DND-41 (cell line): ENCODE measurements around the gene THBS2.

Experiments used
- ATAC-seq: fragments of 200-7000 bp; cut with Tn5 transposase; 3 replicates; pipeline ENCODE4 v1.9.1; 2021; ENCODE audit warnings: low read depth; ENCODE audit not compliant: insufficient read depth
- DNase-seq: peaks from one replicate; pipeline ENCODE4 v3.0.0-alpha.2; 2020
- H2AFZ ChIP-seq: 2 replicates; pipeline ENCODE4 v1.6.0; 2012; ENCODE audit warnings: low read depth, low read length
- H3K27ac ChIP-seq: 2 replicates; pipeline ENCODE4 v1.5.1; 2012; ENCODE audit warnings: low read length, inconsistent platforms
- H3K27me3 ChIP-seq: fragments of 200-600 bp; sonication (generic); 2 replicates; pipeline ENCODE4 v1.6.0; 2012; ENCODE audit warnings: low read length, mild to moderate bottlenecking, inconsistent platforms; ENCODE audit not compliant: insufficient read depth, poor library complexity
- H3K36me3 ChIP-seq: 2 replicates; pipeline ENCODE4 v1.5.1; 2012; ENCODE audit warnings: low read length, inconsistent platforms; ENCODE audit not compliant: insufficient read depth
- H3K4me1 ChIP-seq: 2 replicates; pipeline ENCODE4 v1.5.1; 2012; ENCODE audit warnings: mild to moderate bottlenecking, low read length; ENCODE audit not compliant: insufficient read depth
- H3K4me2 ChIP-seq: 2 replicates; pipeline ENCODE4 v1.6.0; 2012; ENCODE audit warnings: mild to moderate bottlenecking, moderate library complexity, low read length, inconsistent platforms; ENCODE audit not compliant: insufficient read depth
- H3K4me3 ChIP-seq, 2 experiments: fragments of 200-600 bp in 1 of 2; shearing (Covaris generic) in 1 of 2; 2 replicates each; pipeline ENCODE4 v1.5.1; 2012 to 2016; ENCODE audit warnings: inconsistent platforms in 2 of 2, low read length in 2 of 2, mild to moderate bottlenecking in 2 of 2, low read depth in 1 of 2, moderate library complexity in 1 of 2
- H3K79me2 ChIP-seq: 2 replicates; pipeline ENCODE4 v1.6.0; 2012; ENCODE audit warnings: low read length, inconsistent platforms; ENCODE audit not compliant: insufficient read depth
- H3K9ac ChIP-seq: 2 replicates; pipeline ENCODE4 v1.6.0; 2012; ENCODE audit warnings: low read depth, mild to moderate bottlenecking, inconsistent platforms, low read length, moderate library complexity
- H3K9me3 ChIP-seq: 2 replicates; pipeline ENCODE4 v1.5.1; 2012; ENCODE audit warnings: low read length, moderate library complexity, mild to moderate bottlenecking, inconsistent platforms; ENCODE audit not compliant: insufficient read depth, severe bottlenecking
- H4K20me1 ChIP-seq: 2 replicates; pipeline ENCODE4 v1.6.0; 2012; ENCODE audit warnings: low read length; ENCODE audit not compliant: insufficient read depth
- EZH2 ChIP-seq: IDR thresholded peaks from 3 replicates; pipeline ENCODE4 v1.6.1; 2012; ENCODE audit warnings: borderline replicate concordance, low read depth, mild to moderate bottlenecking, moderate library complexity, low read length, inconsistent platforms; ENCODE audit not compliant: severe bottlenecking
- TF ChIP-seq, protein P1 (sequence below): IDR thresholded peaks from 2 replicates; pipeline ENCODE4 v1.5.1; 2012; ENCODE audit warnings: borderline replicate concordance, low read length, moderate library complexity, mild to moderate bottlenecking; ENCODE audit not compliant: poor library complexity, severe bottlenecking; ENCODE audit errors: extremely low read depth

THBS2 gene

DNA sequence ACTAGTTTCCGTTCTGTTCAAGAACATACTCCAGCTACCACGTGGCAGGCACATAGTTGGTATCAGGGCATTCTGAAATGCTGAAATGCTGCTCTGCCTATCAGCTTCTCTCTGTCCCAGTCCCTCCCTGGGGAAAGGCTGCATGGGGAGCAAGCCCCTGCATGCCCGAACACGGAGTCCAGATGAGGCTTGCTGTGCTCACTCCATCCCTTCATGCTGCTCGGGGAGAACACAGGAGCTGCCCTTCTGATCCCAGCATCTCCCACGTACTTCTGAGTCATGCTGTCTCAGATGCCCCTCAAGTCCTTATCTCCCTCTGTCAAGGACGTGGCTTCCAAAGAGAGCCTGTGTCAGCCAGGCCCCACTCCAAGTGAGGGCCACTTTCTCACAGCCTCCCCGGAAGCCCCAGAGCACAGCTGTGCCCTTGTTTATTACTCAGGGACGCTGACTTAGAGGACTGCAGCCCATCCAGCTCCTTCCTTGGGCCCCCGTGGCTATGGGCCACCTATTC lies 29.4 kb downstream of the THBS2 start:
- H3K27ac ChIP-seq, result no peak overlapping the region
- H3K27me3 ChIP-seq, result no peaks in the 10 kb centered on the region
- no peak for ATAC-seq
- H3K4me2 ChIP-seq, result no peak overlapping the region
- no peaks in the 10 kb centered on the region for H3K36me3 ChIP-seq
- H3K79me2 ChIP-seq, result no peaks in the 10 kb centered on the region
- H4K20me1 ChIP-seq, result no peaks in the 10 kb centered on the region
- H3K9ac ChIP-seq, result no peak overlapping the region
- DNase-seq, result no peak
- H2AFZ ChIP-seq, result no peak overlapping the region
- H3K4me1 ChIP-seq, result no peaks in the 10 kb centered on the region
- H3K4me3 ChIP-seq, result no peak overlapping the region
- TF ChIP-seq EZH2, result no peak
- TF ChIP-seq, protein P1, sequence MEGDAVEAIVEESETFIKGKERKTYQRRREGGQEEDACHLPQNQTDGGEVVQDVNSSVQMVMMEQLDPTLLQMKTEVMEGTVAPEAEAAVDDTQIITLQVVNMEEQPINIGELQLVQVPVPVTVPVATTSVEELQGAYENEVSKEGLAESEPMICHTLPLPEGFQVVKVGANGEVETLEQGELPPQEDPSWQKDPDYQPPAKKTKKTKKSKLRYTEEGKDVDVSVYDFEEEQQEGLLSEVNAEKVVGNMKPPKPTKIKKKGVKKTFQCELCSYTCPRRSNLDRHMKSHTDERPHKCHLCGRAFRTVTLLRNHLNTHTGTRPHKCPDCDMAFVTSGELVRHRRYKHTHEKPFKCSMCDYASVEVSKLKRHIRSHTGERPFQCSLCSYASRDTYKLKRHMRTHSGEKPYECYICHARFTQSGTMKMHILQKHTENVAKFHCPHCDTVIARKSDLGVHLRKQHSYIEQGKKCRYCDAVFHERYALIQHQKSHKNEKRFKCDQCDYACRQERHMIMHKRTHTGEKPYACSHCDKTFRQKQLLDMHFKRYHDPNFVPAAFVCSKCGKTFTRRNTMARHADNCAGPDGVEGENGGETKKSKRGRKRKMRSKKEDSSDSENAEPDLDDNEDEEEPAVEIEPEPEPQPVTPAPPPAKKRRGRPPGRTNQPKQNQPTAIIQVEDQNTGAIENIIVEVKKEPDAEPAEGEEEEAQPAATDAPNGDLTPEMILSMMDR, result no peak
- peaks cover 4% of the 10 kb centered on the region for H3K9me3 ChIP-seq

DNA sequence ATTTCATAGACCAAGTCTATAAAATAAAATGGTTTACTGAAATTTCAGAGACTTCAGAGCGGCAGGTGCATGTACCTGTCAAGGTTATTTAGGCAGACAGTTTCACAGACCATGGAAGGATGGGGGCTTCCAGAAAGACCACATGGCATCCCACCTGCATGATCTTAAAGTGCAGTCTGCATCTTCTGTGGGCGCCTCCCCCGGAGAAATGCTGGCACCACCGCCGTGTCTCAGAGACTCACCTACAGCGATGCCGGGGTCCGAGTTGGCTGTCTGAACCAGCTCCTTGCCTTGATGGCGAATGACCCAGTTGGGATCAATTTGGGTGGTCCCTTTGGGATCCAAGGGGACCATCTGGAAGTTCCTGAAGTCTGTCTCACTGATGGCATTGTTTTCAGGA lies 30.6 kb downstream of the THBS2 start:
- Histone ChIP-seq H4K20me1 (no peaks in the 10 kb centered on the region), H3K9ac (no peak overlapping the region), H3K4me3 (no peak overlapping the region), H3K4me1 (no peaks in the 10 kb centered on the region), H3K27ac (no peak overlapping the region), H2AFZ (no peak overlapping the region), H3K79me2 (no peaks in the 10 kb centered on the region), H3K9me3 (peaks cover 4% of the 10 kb centered on the region), H3K27me3 (no peaks in the 10 kb centered on the region), H3K4me2 (no peak overlapping the region), H3K36me3 (no peaks in the 10 kb centered on the region)
- TF ChIP-seq, protein P1, result no peak
- TF ChIP-seq EZH2, result no peak
- DNase-seq (no peak), ATAC-seq (no peak)

DNA sequence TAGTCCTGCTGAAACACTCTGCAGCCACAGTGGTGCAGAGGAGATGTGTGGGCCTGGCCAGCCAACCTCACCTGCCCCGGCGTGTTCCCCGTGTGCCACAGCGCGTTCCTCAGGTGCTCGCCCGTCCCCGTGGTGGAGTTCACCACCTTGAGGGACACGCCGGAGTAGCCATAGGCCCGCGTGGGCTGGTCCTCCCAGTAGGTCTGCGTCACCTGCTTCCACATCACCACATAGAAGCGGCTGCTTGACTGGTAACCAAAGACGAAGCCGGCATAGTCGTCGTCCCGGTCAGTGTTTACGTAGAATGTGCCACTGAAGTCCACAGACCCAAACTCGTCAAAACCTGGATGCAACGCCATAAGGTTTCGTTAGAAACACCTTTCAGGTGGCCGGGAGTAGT lies 31.5 kb downstream of the THBS2 start:
- no peak for TF ChIP-seq EZH2
- TF ChIP-seq, protein P1, result no peak
- Histone ChIP-seq H3K36me3 (no peaks in the 10 kb centered on the region), H3K4me1 (no peaks in the 10 kb centered on the region), H3K27ac (no peak overlapping the region), H4K20me1 (no peaks in the 10 kb centered on the region), H3K27me3 (no peaks in the 10 kb centered on the region), H3K9me3 (peaks cover 4% of the 10 kb centered on the region), H3K9ac (no peak overlapping the region), H3K4me2 (no peak overlapping the region), H3K79me2 (no peaks in the 10 kb centered on the region), H3K4me3 (no peak overlapping the region), H2AFZ (no peak overlapping the region)
- no peak for ATAC-seq
- no peak for DNase-seq

DNA sequence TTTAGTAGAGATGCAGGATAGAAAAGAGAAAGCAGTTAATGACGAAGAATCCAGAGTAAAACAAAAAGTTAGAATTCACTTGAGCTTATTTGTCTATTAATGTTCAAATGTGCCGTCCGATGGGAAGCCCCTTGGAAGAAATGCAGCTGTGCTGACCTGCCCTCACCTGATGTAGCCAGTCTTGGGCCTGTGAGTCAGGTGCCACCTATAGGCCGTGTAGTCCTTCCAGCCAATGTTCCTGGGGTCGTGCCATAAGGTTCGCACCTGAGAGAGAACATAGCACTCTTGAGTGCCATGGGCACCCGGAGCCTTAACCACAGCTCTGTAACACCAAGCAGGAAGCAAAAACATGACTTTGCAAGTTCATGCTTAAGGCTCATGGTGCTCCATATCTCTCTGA lies 32.4 kb downstream of the THBS2 start:
- no peaks in the 10 kb centered on the region for H3K27me3 ChIP-seq
- H3K9me3 ChIP-seq, result peaks cover 4% of the 10 kb centered on the region
- no peak overlapping the region for H3K27ac ChIP-seq
- H4K20me1 ChIP-seq, result no peaks in the 10 kb centered on the region
- no peak overlapping the region for H2AFZ ChIP-seq
- no peaks in the 10 kb centered on the region for H3K79me2 ChIP-seq
- H3K36me3 ChIP-seq, result no peaks in the 10 kb centered on the region
- no peak for DNase-seq
- H3K4me2 ChIP-seq, result no peak overlapping the region
- no peak overlapping the region for H3K4me3 ChIP-seq
- no peak for ATAC-seq
- no peaks in the 10 kb centered on the region for H3K4me1 ChIP-seq
- TF ChIP-seq EZH2, result no peak
- TF ChIP-seq, protein P1, result no peak
- no peak overlapping the region for H3K9ac ChIP-seq
